ENCODE data around the gene ARRB1.

ARRB1 gene

DNA sequence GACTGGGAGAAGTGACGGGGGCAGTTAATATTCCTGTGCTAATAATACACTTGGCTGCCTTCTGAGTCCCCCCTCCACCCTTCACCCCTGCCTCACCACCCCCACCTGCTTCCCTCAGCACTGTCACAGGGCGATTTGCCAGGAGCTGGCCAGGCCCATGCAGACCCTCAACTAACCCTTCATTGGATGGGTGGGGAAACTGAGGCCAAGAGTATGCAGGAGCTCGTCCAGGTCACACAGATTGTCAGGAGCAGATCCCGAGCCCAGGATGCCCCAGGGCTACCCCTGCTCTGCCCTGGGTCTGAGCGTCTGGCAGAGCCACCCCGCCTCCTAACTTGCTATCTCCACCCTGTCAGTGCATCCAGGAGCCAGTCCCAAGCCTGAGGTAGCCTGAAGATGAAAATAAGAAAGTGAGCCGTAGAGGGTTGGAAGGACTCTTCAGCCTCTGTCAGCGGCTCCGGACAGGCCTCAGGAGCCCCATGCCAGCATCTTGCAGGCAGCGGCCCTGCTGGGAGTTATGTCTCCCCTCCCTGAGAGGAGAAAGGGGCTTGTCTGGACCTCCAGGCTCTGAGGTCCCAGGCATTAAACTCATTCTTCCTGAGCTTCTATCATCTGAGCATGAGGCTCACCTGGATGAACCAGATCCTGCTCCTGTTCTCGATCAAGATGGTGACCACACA lies 104.7 kb downstream of the ARRB1 start:
- no peak for DNase-seq

DNA sequence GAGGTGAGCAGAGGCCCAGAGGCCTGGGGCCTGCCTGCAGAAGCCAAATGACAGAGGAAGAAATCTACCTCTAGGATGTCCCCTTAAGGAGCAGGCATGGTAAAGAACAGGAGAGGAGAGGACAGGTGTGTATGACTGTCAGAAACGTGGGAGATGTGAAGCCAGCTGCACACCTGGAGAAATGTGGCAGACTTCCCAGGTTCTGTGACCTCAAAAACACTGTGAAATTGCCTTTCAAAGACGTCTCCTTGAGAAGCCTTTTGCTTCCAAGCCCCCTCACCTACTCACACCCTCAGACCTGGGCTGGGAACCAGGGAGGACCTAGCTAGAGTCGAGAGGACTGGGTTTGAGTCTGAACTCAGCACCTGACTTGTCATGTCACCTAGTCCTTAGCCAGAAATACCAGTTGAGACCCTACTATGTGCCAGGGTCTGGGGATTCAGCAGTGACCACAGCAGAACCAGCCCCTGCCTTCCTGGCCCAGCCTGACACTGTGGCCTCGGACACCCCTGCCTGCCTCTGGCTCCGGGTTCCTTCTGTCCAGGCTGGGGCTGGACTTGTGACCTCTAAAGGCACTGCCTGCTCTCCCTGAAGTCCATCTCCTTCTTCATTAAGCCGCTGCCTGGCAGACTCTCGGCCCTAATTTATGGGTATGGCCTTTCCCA lies 105.3 kb downstream of the ARRB1 start:
- DNase-seq: no peak

DNA sequence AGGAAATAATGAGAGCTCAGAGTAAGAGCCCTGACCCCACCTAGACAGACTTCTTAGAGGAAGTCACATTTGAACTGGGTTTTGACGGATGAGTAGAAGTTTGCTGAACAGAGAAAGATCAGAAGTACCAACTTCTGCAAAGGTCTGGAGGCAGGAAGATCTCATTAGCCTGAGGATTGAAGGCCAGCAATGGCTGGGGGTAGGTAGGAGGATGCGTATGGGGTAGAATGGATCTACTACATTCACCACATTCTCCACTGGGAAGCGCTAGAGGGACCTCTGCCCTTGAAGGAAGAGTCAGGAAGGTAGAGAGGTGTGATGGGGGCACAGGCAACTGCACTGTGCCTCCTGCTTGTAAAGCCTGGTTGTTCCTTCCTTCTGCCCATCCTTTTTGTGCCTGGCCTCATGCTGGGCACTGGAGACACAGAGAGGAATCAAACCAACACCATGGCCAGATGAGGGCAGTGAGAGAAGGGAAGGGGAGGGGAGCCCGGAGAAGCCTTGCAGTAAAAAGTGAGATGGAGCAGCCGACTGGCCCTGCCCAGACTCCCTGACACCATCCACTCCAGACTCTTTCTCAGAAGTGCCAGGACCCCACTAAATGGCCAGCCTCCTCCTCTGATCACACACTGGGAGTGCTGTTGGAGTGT lies 106.0 kb downstream of the ARRB1 start:
- DNase-seq: no peak

DNA sequence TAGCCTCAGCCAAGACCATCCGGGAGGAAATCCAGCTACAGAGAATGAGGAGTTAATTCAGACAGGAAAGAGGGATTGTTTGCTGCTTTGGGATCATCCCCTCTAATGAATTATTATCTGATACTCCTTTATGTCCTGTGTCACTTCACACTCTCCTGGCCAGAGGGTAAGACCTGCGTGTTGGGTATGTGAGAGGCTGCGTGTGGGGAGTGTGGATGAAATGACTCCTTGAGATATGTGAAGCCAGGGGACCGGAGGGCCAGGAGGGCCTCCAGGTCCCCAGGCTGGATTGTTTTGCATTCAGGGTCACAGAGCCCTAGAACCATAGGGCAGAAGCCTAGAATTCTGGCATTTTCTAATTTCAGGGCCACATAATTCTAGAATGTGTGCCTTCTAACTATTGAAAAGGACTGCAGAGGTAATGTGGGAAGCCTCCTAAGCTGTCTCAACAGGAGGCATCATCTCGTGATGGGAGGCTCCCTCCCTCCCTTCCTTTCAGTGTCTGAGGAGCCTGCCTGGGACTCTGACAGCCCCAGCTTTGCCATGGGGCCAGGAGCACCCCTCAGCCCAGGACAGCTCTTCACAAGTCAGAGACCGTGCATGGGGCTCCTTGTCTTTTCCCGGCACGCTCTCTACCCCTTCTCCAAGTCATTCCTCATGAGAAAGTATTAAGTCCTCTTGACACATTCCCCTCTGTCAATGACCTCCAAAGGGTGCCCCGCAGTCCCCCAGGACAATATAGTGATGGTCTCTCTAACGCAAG lies 107.2 kb downstream of the ARRB1 start:
- DNase-seq: no peak

DNA sequence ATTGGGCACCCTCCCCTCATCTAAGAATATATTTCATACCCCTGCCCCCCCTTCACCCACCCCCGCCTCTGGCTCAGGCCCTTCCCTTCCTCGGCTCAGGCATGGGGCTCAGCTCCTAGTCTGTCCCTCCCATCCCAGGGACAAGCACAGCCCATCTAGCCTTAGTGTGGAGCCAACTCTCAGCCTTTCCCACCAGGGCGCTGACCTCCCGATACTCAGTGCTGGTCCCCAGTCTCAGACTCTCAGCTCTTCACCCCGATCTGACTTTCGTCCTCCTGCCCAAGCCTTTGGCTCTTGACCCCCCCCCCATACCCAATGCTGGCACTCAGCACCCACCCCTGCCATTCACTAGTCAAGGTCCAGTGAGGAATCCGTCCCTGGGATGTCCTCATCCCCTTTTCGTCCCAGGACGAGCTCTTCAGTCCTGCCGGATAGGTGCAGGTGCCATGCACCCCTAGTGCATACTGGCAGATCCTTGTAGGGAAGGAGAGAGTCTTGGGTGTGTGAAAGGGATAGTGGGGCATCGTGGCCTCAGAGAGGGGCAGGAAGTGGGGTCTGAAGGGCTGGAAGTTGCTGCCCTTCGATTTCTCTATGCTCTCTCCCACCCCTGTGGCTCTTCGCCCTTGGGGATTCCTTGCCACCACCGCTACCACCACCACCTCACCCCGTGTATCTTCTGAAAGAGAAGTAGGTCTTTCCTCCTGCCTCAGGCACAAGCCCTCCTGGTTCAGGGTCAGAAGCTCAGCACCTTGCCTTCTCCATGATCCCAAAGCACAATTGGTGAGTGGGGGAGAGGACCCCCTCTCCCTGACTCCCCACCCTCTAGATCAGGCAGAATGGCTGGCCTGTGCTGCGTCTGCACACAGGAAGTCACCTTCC lies 108.5 kb downstream of the ARRB1 start:
- no peak for DNase-seq

DNA sequence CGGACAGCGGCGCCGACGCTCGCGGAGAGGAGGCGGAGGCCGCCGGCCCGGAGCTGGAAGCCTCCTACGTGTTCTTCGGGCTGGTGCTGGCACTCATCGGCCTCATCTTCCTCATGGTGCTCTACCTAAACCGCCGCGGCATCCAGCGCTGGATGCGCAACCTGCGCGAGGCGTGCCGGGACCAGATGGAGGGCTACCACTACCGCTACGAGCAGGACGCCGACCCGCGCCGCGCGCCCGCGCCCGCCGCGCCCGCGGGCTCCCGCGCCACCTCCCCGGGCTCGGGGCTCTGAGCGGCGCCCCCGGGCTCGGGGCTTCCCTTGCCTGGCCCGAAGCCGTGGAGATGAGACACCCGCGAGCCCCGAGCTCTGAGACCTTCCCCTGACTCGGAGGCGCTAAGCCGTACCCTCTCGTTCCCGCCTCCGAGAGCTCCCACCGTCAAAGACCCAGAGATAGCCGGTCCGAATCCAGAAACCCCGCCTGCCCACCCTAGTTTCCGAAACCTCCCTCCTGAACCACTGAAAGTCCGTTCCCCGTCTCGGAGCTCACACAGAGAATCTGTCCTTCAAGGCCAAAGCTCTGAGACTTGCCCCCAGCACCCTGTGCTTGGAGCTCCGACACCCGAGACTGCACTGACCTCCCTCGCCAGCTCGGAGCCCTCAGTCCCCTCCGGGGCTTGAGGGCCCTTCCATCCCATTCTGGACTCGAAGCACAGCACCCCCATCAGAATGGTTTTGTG lies 109.4 kb downstream of the ARRB1 start:
- no peak for DNase-seq

DNA sequence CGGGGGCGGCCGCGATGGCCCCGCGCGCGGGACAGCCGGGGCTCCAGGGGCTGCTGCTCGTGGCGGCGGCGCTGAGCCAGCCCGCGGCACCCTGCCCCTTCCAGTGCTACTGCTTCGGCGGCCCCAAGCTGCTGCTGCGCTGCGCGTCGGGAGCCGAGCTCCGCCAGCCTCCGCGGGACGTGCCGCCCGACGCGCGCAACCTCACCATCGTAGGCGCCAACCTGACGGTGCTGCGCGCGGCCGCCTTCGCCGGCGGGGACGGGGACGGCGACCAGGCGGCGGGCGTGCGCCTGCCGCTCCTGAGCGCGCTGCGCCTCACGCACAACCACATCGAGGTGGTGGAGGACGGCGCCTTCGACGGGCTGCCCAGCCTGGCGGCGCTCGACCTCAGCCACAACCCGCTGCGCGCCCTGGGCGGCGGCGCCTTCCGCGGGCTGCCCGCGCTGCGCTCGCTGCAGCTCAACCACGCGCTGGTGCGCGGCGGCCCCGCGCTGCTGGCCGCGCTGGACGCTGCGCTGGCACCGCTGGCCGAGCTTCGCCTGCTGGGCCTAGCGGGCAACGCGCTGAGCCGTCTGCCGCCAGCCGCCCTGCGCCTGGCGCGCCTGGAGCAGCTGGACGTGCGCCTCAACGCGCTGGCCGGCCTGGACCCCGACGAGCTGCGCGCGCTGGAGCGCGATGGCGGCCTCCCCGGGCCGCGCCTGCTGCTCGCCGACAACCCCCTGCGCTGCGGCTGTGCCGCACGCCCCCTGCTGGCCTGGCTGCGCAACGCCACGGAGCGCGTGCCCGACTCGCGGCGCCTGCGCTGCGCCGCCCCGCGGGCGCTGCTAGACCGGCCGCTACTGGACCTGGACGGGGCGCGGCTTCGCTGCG lies 110.2 kb downstream of the ARRB1 start:
- peak; percentile 92 to 97 (median 97) for DNase-seq

DNA sequence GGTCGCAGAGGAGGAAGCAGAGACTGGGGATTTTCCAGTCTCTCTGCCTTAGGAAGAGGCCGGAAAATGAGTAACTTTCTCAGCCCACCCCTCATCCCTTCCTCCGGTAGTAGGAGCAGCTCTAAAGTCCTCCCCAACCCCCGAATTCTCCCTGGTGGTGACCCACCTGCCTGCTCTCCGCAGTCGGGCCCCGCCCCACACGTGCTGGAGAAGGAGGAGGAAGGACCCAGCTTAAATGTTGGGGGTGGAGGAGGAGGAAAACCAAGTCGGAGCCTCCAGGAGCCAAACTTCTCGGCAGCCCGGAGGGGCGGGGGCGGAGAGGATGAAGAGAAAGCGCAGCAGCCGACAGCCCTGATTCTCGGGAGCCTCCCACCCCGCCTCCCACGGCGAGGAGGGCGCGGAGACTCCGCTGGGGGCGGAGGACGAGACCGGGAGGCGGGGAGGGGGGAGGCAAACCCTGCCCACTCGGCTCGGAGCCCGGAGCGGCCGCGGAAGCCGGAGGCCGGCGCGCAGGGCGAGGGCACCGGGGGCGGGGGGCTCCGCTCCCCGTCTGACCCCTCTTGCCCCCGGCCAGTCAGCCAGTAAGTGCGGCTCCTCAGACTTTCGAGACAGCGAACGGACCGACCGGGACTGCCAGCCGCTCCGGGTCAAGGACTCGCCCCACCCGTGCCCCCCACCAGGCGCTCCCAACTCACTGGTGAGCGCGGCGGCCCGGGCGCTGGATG lies 111.0 kb downstream of the ARRB1 start, which contains the start of gene TPBGL:
TSS of gene TPBGL (plus strand) at position 464 of the 725 bp plus-strand sequence. CDS start 276 bp downstream, outside the sequence.
- DNase-seq: peak; percentile 60 to 79 (median 64)

DNA sequence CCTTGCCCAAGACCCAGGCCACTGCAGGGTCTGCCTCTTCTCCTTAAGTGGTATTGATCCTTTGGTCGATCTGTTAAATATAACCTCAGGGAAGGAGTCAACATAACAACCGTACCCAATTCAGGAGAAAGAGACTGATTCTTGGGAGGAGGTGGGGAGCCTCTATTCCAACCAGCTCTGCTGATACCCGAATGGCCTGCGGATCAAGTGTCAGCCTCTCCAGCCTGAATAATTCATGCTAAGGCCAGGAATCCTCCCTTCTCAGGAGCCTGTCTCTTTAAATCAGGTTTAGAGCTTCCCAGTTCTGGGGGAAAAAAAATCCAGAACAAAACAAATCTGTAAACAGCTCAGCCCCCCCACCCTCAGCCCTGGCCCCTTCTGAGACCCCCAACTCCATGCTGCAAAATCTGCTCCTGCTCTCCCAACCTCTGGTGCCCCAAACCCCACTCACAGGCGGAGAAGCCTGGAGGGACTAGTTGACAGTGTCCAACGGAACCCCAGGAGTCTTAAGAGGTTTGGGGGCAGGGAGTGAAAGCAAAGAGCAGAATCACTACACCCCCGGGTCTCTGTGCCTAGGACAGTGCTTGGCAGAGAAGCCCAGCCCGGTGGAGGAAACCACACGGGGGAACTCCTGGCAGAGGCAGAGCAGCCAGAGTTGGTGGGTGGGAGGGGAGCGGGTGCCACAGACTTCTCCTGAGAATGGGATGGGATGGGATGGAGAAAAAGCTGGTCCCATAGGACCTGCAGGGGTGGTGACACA lies 111.8 kb downstream of the ARRB1 start:
- DNase-seq: no peak

DNA sequence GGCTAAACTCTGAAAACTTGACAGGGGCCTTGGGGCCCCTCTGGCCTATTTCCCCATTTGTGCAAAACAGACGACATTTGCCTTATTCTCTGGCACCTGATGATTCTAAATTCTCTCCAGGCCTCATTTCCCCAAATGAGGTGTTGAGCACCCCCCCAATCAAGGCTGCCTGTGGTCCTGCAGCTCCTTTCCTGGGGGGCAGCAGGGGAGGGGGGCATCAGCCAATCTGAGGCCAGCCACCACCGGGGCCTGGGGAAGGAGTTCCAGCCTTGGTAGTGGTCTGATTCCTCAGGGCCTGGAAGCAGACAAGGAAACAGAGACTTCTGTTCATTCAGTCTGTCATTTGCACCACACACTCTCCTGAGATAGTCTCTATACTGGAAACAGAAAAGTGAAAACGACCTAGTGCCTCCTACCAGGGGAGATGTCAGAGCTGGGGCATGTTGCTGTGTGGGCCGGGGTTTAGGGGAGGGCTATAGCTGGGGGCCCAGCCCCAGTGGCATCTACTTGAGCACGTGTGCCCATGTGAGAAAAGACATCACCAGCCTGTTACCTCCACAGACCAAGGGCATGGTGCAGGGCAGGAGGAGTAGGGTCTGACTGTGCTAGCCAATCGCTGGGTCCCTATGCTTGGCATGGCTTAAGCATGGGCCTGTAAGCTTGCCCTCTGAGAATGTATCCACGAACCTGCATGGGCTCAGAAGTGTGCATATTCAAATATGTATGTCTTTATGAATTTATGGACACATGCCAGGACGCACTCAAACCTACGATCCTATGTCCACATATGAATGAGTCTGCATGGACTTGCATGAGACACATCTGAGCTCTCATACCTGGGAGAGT lies 112.6 kb downstream of the ARRB1 start:
- DNase-seq: no peak

DNA sequence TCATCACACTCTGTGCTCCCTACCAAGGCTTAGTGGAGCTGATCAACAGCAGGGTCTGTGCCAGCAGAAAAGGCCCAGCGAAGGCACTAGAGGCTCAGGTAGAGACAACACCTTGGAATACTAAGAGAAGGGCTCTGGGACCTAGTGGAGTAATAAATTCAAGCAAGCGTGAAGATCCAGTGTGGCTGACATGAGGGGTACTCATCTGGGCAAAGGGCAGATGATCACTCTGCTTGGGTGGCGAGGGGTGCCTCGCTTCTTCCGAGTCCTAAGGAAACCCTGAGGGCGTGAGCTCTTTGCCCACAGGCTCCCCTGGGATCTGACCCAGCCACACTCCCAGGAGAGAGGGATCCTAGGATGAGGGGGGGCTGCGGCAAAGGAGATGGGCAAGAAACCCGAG lies 114.4 kb downstream of the ARRB1 start:
- no peak for DNase-seq

DNA sequence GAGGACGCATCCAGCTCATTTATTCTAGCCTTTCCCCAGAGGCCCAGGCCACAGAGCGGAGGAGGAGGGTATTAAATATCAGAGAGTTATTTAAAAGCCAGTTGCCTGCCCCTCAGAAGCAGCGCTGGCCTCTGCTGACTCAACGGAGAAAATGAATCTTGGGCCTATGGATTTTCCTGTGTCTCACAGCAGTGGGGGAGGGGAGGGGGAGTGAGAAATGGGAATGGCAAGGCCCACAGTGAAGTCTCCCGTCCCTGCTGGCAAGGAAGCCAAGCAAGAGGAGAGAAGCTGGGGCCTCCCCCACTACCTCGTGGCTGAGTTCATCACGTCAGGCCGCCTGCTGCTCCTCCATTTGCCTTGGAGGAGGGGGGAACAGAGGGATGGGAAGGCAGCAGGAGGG lies 115.4 kb downstream of the ARRB1 start:
- DNase-seq: peak in 1 of 3 donors; percentile 18

DNA sequence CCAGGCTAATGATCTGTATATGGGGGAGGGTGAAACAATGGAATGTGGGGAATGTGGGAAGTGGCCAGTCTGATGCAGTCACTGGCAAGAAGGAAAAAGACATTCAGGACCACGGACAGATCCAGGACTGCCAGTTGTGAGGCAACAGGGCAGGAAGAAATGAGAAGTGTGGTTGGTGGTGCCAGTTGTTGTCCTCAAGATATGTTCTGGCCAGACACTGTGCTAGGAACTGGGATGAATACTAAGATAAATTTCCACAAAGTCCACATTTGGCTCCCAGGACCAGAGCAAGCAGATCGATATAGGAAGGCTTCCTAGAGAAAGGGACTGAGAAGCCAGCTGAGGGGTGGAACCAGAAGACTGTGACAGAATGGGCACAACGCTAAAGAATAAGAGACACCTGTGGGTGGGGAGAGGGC lies 117.7 kb downstream of the ARRB1 start:
- peak; percentile 81 to 86 (median 82) for DNase-seq

DNA sequence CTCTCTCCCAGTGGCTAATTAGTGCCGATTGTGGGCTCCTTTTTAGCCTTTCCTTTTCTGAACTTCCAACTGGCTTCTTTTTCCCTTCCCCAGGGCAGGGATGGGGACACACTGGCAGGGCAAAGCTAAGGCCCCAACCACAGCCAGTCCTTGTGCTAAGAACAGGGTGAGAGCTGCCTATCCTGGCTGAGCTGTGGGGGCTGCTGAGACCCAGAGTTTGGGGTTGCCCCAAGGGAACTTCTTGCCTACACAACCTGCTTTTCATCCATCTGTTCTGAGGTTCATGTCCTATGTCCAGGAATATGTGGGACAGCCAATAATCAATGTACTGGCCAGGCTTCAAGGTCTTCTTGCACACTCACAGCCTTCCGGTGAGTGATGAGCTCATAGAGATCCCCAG lies 120.8 kb downstream of the ARRB1 start:
- DNase-seq: no peak

DNA sequence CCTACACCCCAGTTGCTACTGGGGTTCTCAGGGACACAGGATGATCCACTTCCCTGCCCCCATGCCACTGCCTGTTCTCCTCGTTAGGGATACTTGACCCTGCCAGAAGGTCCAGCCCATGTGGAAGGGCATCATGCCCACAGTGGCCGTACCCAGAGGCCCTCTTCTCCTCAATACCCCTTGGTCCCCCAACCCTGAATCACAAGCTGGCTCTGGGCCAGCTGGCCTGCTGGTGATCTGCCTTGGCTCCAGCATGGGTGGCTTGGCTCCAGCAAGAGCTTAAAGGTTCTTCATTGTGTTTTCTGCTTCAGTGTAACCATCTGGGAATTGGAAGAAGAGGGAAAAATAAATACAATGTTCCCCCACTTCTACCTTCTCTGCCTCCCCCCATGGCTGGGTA lies 122.0 kb downstream of the ARRB1 start:
- no peak for DNase-seq

DNA sequence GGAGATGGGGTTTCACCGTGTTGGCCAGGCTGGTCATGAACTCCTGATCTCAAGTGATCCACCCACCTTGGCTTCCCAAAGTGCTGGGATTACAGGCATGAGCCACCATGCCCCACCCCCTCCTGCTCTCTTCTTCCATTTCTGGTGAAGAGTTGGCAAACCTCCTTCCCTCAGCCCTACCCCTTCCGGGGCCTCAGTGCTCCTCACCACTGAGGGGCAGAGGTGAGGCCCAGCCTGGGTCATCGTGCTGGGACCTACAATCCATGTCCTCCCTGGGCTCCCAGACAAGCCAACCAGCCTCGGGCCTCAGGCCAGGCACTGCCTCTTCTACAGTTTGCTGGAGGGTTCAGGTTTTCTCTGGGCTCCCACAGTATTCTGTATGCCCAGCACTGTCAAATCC lies 125.7 kb downstream of the ARRB1 start:
- DNase-seq: no peak

DNA sequence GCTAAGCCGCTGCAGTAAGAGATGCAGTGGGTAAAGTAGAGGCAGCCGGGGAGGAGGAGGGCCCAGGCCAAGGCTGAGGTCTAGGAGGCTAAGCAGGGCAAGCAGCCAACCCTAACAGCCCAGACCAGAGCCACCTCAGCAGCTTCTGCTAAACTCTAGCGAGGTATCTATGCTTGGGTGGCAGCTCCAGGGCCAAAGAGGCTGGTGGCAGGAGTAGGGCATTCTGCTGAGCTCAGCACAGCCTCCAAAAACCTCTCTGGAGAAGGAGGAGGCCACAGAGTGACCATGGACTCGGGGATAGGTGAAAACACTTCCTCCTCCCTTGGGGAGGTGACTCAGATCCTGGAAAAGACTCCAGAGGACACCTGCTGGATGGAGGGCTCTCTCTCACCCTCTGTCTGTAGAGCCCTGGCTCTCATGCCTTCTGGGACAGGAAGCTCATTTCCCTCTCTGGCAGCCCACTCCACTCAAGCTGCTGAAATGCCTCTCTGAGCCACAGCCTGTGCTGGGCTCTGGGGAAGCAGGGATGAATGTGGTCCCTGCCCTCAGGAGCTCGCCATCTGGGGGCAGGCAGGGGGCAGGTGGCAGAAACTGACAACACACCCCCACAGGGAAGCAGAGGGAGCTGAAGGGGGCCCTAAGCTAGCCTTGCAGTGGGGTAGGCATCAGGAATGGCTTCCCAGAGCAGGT lies 127.4 kb downstream of the ARRB1 start:
- no peak for DNase-seq
